DOHH2 (cell line): ENCODE data around the gene STX18.

Experiments used
- CTCF ChIP-seq: fragments of 200-600 bp; sonication (generic); IDR thresholded peaks from one replicate; pipeline ENCODE4 v1.5.1; 2014; ENCODE audit warnings: antibody characterized with exemption, mild to moderate bottlenecking, low read depth, low read length; ENCODE audit not compliant: poor library complexity, severe bottlenecking
- EZH2phosphoT487 ChIP-seq: fragments of 200-600 bp; sonication (generic); IDR thresholded peaks from 2 replicates; pipeline ENCODE4 v1.6.1; 2017; ENCODE audit warnings: borderline replicate concordance, mild to moderate bottlenecking, antibody characterized with exemption, low read length, moderate library complexity, mixed read lengths

- TF ChIP-seq CTCF = no peak
- TF ChIP-seq EZH2phosphoT487 = no peak
Measured at GRCh38 chr4:4398430-4398829, 143.4 kb downstream of the STX18 start.
